HG02885 (cell line): ENCODE results near the gene SCN8A.

ENCODE experiments used
- ATAC-seq: cut with Tn5 transposase; IDR thresholded peaks from one replicate; pipeline ENCODE4 v1.9.1; 2021; ENCODE audit warnings: mild to moderate bottlenecking; ENCODE audit not compliant: unreplicated experiment, poor library complexity

SCN8A gene

GRCh38 chr12:51663390-51663789 is 72.4 kb downstream of the SCN8A start:
- ATAC-seq: no peak

GRCh38 chr12:51666696-51667095 is 75.7 kb downstream of the SCN8A start:
- ATAC-seq: no peak

GRCh38 chr12:51667269-51667668 is 76.2 kb downstream of the SCN8A start:
- no peak for ATAC-seq

GRCh38 chr12:51669271-51669670 is 78.2 kb downstream of the SCN8A start:
- ATAC-seq: no peak

GRCh38 chr12:51669996-51670395 is 79.0 kb downstream of the SCN8A start:
- ATAC-seq: no peak

GRCh38 chr12:51672334-51672733 is 81.3 kb downstream of the SCN8A start:
- ATAC-seq: no peak

- ATAC-seq: no peak
Measured at GRCh38 chr12:51675071-51675803, 84.2 kb downstream of the SCN8A start.

- ATAC-seq: no peak
Measured at GRCh38 chr12:51676875-51677274, 85.8 kb downstream of the SCN8A start.

GRCh38 chr12:51677284-51677968 is 86.4 kb downstream of the SCN8A start:
- no peak for ATAC-seq

GRCh38 chr12:51678086-51678724 is 87.2 kb downstream of the SCN8A start:
- ATAC-seq: no peak

GRCh38 chr12:51682981-51683380 is 91.9 kb downstream of the SCN8A start:
- no peak for ATAC-seq

- ATAC-seq: no peak
Measured at GRCh38 chr12:51683763-51684357, 92.8 kb downstream of the SCN8A start.

GRCh38 chr12:51686727-51687126 is 95.7 kb downstream of the SCN8A start:
- no peak for ATAC-seq

- no peak for ATAC-seq
Measured at GRCh38 chr12:51687177-51687576, 96.1 kb downstream of the SCN8A start.

- no peak for ATAC-seq
Measured at GRCh38 chr12:51687614-51688013, 96.6 kb downstream of the SCN8A start.

GRCh38 chr12:51689983-51690382 is 99.0 kb downstream of the SCN8A start:
- ATAC-seq: no peak

GRCh38 chr12:51692016-51692415 is 101.0 kb downstream of the SCN8A start:
- ATAC-seq: no peak

GRCh38 chr12:51693569-51693968 is 102.5 kb downstream of the SCN8A start:
- no peak for ATAC-seq

- ATAC-seq: no peak
Measured at GRCh38 chr12:51694146-51694545, 103.1 kb downstream of the SCN8A start.

GRCh38 chr12:51695241-51696010 is 104.4 kb downstream of the SCN8A start:
- no peak for ATAC-seq
